GM23248 (cell line): ENCODE results near the gene ELF4. TPM values are rescaled to one million over a fixed set of nuclear protein-coding genes. Genes with fewer than 3 reads are reported as not detected.
A peak's percentile ranks its signal among the peaks of the same experiment; 100 is the strongest.

Source experiments
- DNase-seq: peaks from one replicate; pipeline ENCODE4 v3.0.0-alpha.2; 2015
- H2AFZ ChIP-seq: fragments of 200-600 bp; sonication (generic); 2 replicates; pipeline ENCODE4 v1.6.1; 2016; ENCODE audit warnings: antibody characterized with exemption
- H3F3A ChIP-seq: fragments of 200-600 bp; sonication (generic); 2 replicates; pipeline ENCODE4 v1.6.1; 2016; ENCODE audit warnings: mild to moderate bottlenecking, antibody characterized with exemption, mixed run types; ENCODE audit not compliant: insufficient read depth
- H3K27ac ChIP-seq: fragments of 200-600 bp; sonication (generic); 2 replicates; pipeline ENCODE4 v1.5.1; 2016; ENCODE audit warnings: mild to moderate bottlenecking
- H3K27me3 ChIP-seq: fragments of 200-600 bp; sonication (generic); replicated peaks from 2 replicates; pipeline ENCODE4 v1.6.1; 2016; ENCODE audit warnings: mild to moderate bottlenecking; ENCODE audit not compliant: insufficient read depth
- H3K36me3 ChIP-seq: fragments of 200-600 bp; sonication (generic); 2 replicates; pipeline ENCODE4 v1.6.1; 2016; ENCODE audit warnings: low read depth, mild to moderate bottlenecking
- H3K4me1 ChIP-seq: fragments of 200-600 bp; sonication (generic); 2 replicates; pipeline ENCODE4 v1.6.1; 2016; ENCODE audit warnings: mild to moderate bottlenecking; ENCODE audit not compliant: insufficient read depth
- H3K4me2 ChIP-seq: fragments of 200-600 bp; sonication (generic); one replicate; pipeline ENCODE4 v1.6.1; 2016; ENCODE audit warnings: mild to moderate bottlenecking; ENCODE audit not compliant: unreplicated experiment
- H3K4me3 ChIP-seq: fragments of 200-600 bp; sonication (generic); 2 replicates; pipeline ENCODE4 v1.5.1; 2016; ENCODE audit warnings: mild to moderate bottlenecking
- H3K79me2 ChIP-seq: fragments of 200-600 bp; sonication (generic); 2 replicates; pipeline ENCODE4 v1.6.1; 2016; ENCODE audit warnings: mild to moderate bottlenecking; ENCODE audit not compliant: insufficient read depth
- H3K9ac ChIP-seq: fragments of 200-600 bp; sonication (generic); 2 replicates; pipeline ENCODE4 v1.6.1; 2016; ENCODE audit warnings: mild to moderate bottlenecking
- H3K9me2 ChIP-seq: fragments of 200-600 bp; sonication (generic); 2 replicates; pipeline ENCODE4 v1.6.1; 2016; ENCODE audit warnings: mixed run types, mild to moderate bottlenecking, moderate library complexity; ENCODE audit not compliant: insufficient read depth
- H3K9me3 ChIP-seq: fragments of 200-600 bp; sonication (generic); one replicate; pipeline ENCODE4 v1.6.1; 2017; ENCODE audit warnings: low read depth
- H4K20me1 ChIP-seq: fragments of 200-600 bp; sonication (generic); 2 replicates; pipeline ENCODE4 v1.6.0; 2016; ENCODE audit not compliant: insufficient read depth
- EZH2 ChIP-seq: fragments of 200-600 bp; sonication (generic); IDR thresholded peaks from 2 replicates; pipeline ENCODE4 v1.6.1; 2018; ENCODE audit warnings: antibody characterized with exemption, mild to moderate bottlenecking; ENCODE audit not compliant: insufficient read depth, poor library complexity, severe bottlenecking
- EZH2phosphoT487 ChIP-seq: fragments of 200-600 bp; sonication (generic); IDR thresholded peaks from 2 replicates; pipeline ENCODE4 v1.6.1; 2018; ENCODE audit warnings: antibody characterized with exemption, moderate library complexity, mild to moderate bottlenecking, low read depth; ENCODE audit not compliant: insufficient read depth
- WGBS, 2 experiments: methylation state at CpG; one replicate each; pipeline ENCODE4 v1.1.6; 2015 to 2017; ENCODE audit warnings: low lambda C conversion rate in 2 of 2, low coverage in 1 of 2; ENCODE audit errors: missing lambda C conversion rate in 2 of 2; 5-methylcytosine and 5-hydroxymethylcytosine counted together
- in situ Hi-C: fragments of 300-500 bp; cut with MboI; formaldehyde crosslinking; loops from 2 replicates; pipeline ENCODE4 v1.15.0; 2020
- polyA plus RNA-seq: library from polyadenylated mRNA; unstranded; fragments of >200 nt; fragmentation: Nextera tagmentation; extraction: Ambion mirVana; gene quantifications from 2 replicates; pipeline ENCODE4 v1.2.1, GENCODE V29; 2016
- total RNA-seq: library from RNA; depleted of rRNA; stranded (reverse); fragments of >200 nt; shearing (Covaris generic); gene quantifications from 2 replicates; pipeline ENCODE4 v1.2.3, GENCODE V29; 2014

The ELF4 gene
- total and polyA plus RNA-seq, 2 experiments from 2014 or later: 9.4 to 16.5 TPM

- Histone ChIP-seq H3K36me3 (no peaks in the 10 kb centered on the region), H3K27me3 (no peaks in the 10 kb centered on the region), H3K4me2 (no peak overlapping the region), H4K20me1 (no peaks in the 10 kb centered on the region), H3K4me1 (no peaks in the 10 kb centered on the region), H3K27ac (no peak overlapping the region), H3K9me3 (no peaks in the 10 kb centered on the region), H2AFZ (no peak overlapping the region), H3K9ac (no peak overlapping the region), H3F3A (no peaks in the 10 kb centered on the region), H3K9me2 (no peaks in the 10 kb centered on the region), H3K79me2 (no peaks in the 10 kb centered on the region), H3K4me3 (no peak overlapping the region)
- no peak for DNase-seq
- WGBS, 2 experiments: 96 to 99% methylated on average over 5 of the region's 5 CpGs
- in situ Hi-C loops: no loop called here
- TF ChIP-seq EZH2 (no peak), EZH2phosphoT487 (no peak)
Observed at GRCh38 chrX:130136496-130136895, 26.2 kb upstream of the ELF4 start.

GRCh38 chrX:130130990-130131389 is 20.7 kb upstream of the ELF4 start:
- Histone ChIP-seq H2AFZ (no peak overlapping the region), H3K79me2 (no peaks in the 10 kb centered on the region), H3K4me2 (no peak overlapping the region), H3K9me2 (no peaks in the 10 kb centered on the region), H3K9ac (no peak overlapping the region), H3K27ac (no peak overlapping the region), H3K36me3 (no peaks in the 10 kb centered on the region), H3F3A (no peaks in the 10 kb centered on the region), H4K20me1 (no peaks in the 10 kb centered on the region), H3K4me3 (no peak overlapping the region), H3K9me3 (no peaks in the 10 kb centered on the region), H3K27me3 (no peaks in the 10 kb centered on the region), H3K4me1 (no peaks in the 10 kb centered on the region)
- in situ Hi-C loops: no loop called here
- WGBS, 2 experiments: 100% methylated on average over 3 to 5 of the region's 5 CpGs
- no peak for DNase-seq
- TF ChIP-seq EZH2phosphoT487 (no peak), EZH2 (no peak)

GRCh38 chrX:130125091-130125874 is 15.0 kb upstream of the ELF4 start:
- Histone ChIP-seq H3K27ac (peak overlapping the region; percentile 62), H3F3A (no peaks in the 10 kb centered on the region), H3K4me2 (no peak overlapping the region), H3K27me3 (no peaks in the 10 kb centered on the region), H3K79me2 (no peaks in the 10 kb centered on the region), H3K9me2 (no peaks in the 10 kb centered on the region), H3K4me1 (peaks cover under 1% of the 10 kb centered on the region; the same call in 1 of the 2 replicates), H3K9me3 (no peaks in the 10 kb centered on the region), H4K20me1 (no peaks in the 10 kb centered on the region), H3K36me3 (no peaks in the 10 kb centered on the region), H3K9ac (peak overlapping the region; percentile 33), H2AFZ (no peak overlapping the region), H3K4me3 (no peak overlapping the region)
- WGBS, 2 experiments: 24 to 28% methylated on average over 11 to 13 of the region's 13 CpGs
- in situ Hi-C loops: no loop called here
- TF ChIP-seq EZH2 (no peak), EZH2phosphoT487 (no peak)
- DNase-seq: peak; percentile 58

GRCh38 chrX:130124577-130124976 is 14.3 kb upstream of the ELF4 start:
- H3K4me3 ChIP-seq: no peak overlapping the region
- H3K9me2 ChIP-seq: no peaks in the 10 kb centered on the region
- H3K4me2 ChIP-seq: no peak overlapping the region
- peak overlapping the region; percentile 62 for H3K27ac ChIP-seq
- peaks cover 7% of the 10 kb centered on the region for H3K4me1 ChIP-seq
- no peaks in the 10 kb centered on the region for H3K9me3 ChIP-seq
- no peak overlapping the region for H2AFZ ChIP-seq
- peaks cover 4% of the 10 kb centered on the region; the same call in 1 of the 2 replicates for H3F3A ChIP-seq
- H3K27me3 ChIP-seq: no peaks in the 10 kb centered on the region
- H3K79me2 ChIP-seq: no peaks in the 10 kb centered on the region
- in situ Hi-C loops: no loop called here
- no peak for DNase-seq
- H3K36me3 ChIP-seq: no peaks in the 10 kb centered on the region
- no peaks in the 10 kb centered on the region for H4K20me1 ChIP-seq
- H3K9ac ChIP-seq: peak overlapping the region; percentile 33; the same call in 1 of the 2 replicates
- TF ChIP-seq EZH2phosphoT487 (no peak), EZH2 (no peak)
- WGBS, 2 experiments: 61 to 68% methylated on average over 4 of the region's 4 CpGs
